ENCODE data around the gene RNF115.
"Not testable (repeated sequence)": the region's sequence is repeated elsewhere in the genome, so short reads cannot be mapped to it uniquely, and the experiment has no call there.

The RNF115 gene

GRCh38 chr1:145782272-145783099 is 41.4 kb downstream of the RNF115 start:
- DNase-seq (ENCODE audit: low read depth in 1 of 2, low spot score in 1 of 2), result no peak

GRCh38 chr1:145778146-145778540 is 45.8 kb downstream of the RNF115 start:
- no peak for DNase-seq (ENCODE audit: low read depth in 1 of 2, low spot score in 1 of 2)

GRCh38 chr1:145777357-145778145 is 46.3 kb downstream of the RNF115 start:
- DNase-seq (ENCODE audit: low read depth in 1 of 2, low spot score in 1 of 2), result no peak

GRCh38 chr1:145773423-145773822 is 50.5 kb downstream of the RNF115 start:
- no peak for DNase-seq (ENCODE audit: low read depth in 1 of 2, low spot score in 1 of 2)

GRCh38 chr1:145771056-145771455 is 52.8 kb downstream of the RNF115 start:
- no peak for DNase-seq (ENCODE audit: low read depth in 1 of 2, low spot score in 1 of 2)

- DNase-seq (ENCODE audit: low read depth in 1 of 2, low spot score in 1 of 2), result not testable (repeated sequence)
Observed at GRCh38 chr1:145768004-145768403, 55.9 kb downstream of the RNF115 start.

GRCh38 chr1:145766926-145767325 is 57.0 kb downstream of the RNF115 start:
- not testable (repeated sequence) for DNase-seq (ENCODE audit: low read depth in 1 of 2, low spot score in 1 of 2)

- not testable (repeated sequence) for DNase-seq (ENCODE audit: low read depth in 1 of 2, low spot score in 1 of 2)
Observed at GRCh38 chr1:145765585-145766360, 58.1 kb downstream of the RNF115 start.

- DNase-seq (ENCODE audit: low read depth in 1 of 2, low spot score in 1 of 2), result not testable (repeated sequence)
Observed at GRCh38 chr1:145765127-145765526, 58.8 kb downstream of the RNF115 start.

GRCh38 chr1:145764231-145764940 is 59.5 kb downstream of the RNF115 start:
- DNase-seq (ENCODE audit: low read depth in 1 of 2, low spot score in 1 of 2), result not testable (repeated sequence)

- not testable (repeated sequence) for DNase-seq (ENCODE audit: low read depth in 1 of 2, low spot score in 1 of 2)
Observed at GRCh38 chr1:145762001-145762400, 61.9 kb downstream of the RNF115 start.

GRCh38 chr1:145761498-145761897 is 62.4 kb downstream of the RNF115 start:
- not testable (repeated sequence) for DNase-seq (ENCODE audit: low read depth in 1 of 2, low spot score in 1 of 2)

- not testable (repeated sequence) for DNase-seq (ENCODE audit: low read depth in 1 of 2, low spot score in 1 of 2)
Observed at GRCh38 chr1:145760395-145760949, 63.4 kb downstream of the RNF115 start.

- DNase-seq (ENCODE audit: low read depth in 1 of 2, low spot score in 1 of 2), result no peak
Observed at GRCh38 chr1:145759721-145760120, 64.2 kb downstream of the RNF115 start.

- no peak for DNase-seq (ENCODE audit: low read depth in 1 of 2, low spot score in 1 of 2)
Observed at GRCh38 chr1:145758575-145758974, 65.3 kb downstream of the RNF115 start.

GRCh38 chr1:145758116-145758515 is 65.8 kb downstream of the RNF115 start:
- DNase-seq (ENCODE audit: low read depth in 1 of 2, low spot score in 1 of 2), result no peak

- no peak for DNase-seq (ENCODE audit: low read depth in 1 of 2, low spot score in 1 of 2)
Observed at GRCh38 chr1:145757420-145757819, 66.5 kb downstream of the RNF115 start.

- no peak for DNase-seq (ENCODE audit: low read depth in 1 of 2, low spot score in 1 of 2)
Observed at GRCh38 chr1:145751491-145752037, 72.3 kb downstream of the RNF115 start.

- no peak for DNase-seq (ENCODE audit: low read depth in 1 of 2, low spot score in 1 of 2)
Observed at GRCh38 chr1:145750426-145750825, 73.5 kb downstream of the RNF115 start.

All from activated T-helper 1 cell treated with anti-CD3 and anti-CD28 coated beads, Interleukin-2, amount 50 U/mL, for 16 hours (primary cell).